OCI-LY3 (cell line): ENCODE data around the gene DST.

ENCODE experiments used
- H2AFZ ChIP-seq: fragments of 200-600, 300-600 bp; shearing (Covaris generic); 2 replicates; pipeline ENCODE4 v1.6.0; 2014; ENCODE audit warnings: antibody characterized with exemption, low read depth, low read length
- H3K27ac ChIP-seq: fragments of 200-600, 300-600 bp; sonication (generic); 2 replicates; pipeline ENCODE4 v1.5.1; 2014; ENCODE audit warnings: mild to moderate bottlenecking, low read length, moderate library complexity, mixed read lengths
- H3K27me3 ChIP-seq: fragments of 200-600, 300-600 bp; sonication (generic); 2 replicates; pipeline ENCODE4 v1.6.1; 2014; ENCODE audit warnings: low read depth, low read length, mixed read lengths
- H3K36me3 ChIP-seq: fragments of 200-600, 300-600 bp; sonication (generic); replicated peaks from 2 replicates; pipeline ENCODE3; 2014; ENCODE audit warnings: low read depth, low read length, mixed read lengths
- H3K4me1 ChIP-seq: fragments of 300-600, 200-600 bp; sonication (generic); 2 replicates; pipeline ENCODE4 v1.6.1; 2014; ENCODE audit warnings: low read length, mixed read lengths
- H3K4me2 ChIP-seq: fragments of 200-600, 300-600 bp; sonication (generic); 2 replicates; pipeline ENCODE4 v1.6.1; 2014; ENCODE audit warnings: low read length, mixed read lengths
- H3K4me3 ChIP-seq: fragments of 300-600, 200-600 bp; sonication (generic); 2 replicates; pipeline ENCODE4 v1.5.1; 2014; ENCODE audit warnings: antibody characterized with exemption, mild to moderate bottlenecking, low read length, moderate library complexity
- H3K79me2 ChIP-seq: fragments of 300-600, 200-600 bp; shearing (Covaris generic); 2 replicates; pipeline ENCODE4 v1.6.1; 2014; ENCODE audit warnings: mild to moderate bottlenecking, low read length, mixed read lengths
- H3K9ac ChIP-seq: fragments of 300-600, 200-600 bp; shearing (Covaris generic); 2 replicates; pipeline ENCODE4 v1.6.0; 2014; ENCODE audit warnings: mild to moderate bottlenecking, low read length, moderate library complexity
- H3K9me3 ChIP-seq: fragments of 200-600, 300-600 bp; shearing (Covaris generic); 2 replicates; pipeline ENCODE4 v1.6.1; 2014; ENCODE audit warnings: low read length, mixed read lengths; ENCODE audit not compliant: insufficient read depth
- H4K20me1 ChIP-seq: fragments of 200-600, 300-600 bp; sonication (generic); 2 replicates; pipeline ENCODE4 v1.6.1; 2016; ENCODE audit warnings: low read length, mixed read lengths; ENCODE audit not compliant: insufficient read depth
- EZH2phosphoT487 ChIP-seq: fragments of 200-600 bp; shearing (Covaris generic); IDR thresholded peaks from 2 replicates; pipeline ENCODE4 v1.6.1; 2018; ENCODE audit warnings: antibody characterized with exemption, mixed run types, low read depth
- TF ChIP-seq, protein P1 (sequence below): fragments of 200-600, 300-600 bp; sonication (generic); IDR thresholded peaks from 2 replicates; pipeline ENCODE4 v1.5.1; 2014; ENCODE audit warnings: antibody characterized with exemption, low read length, low read depth

The DST gene

DNA sequence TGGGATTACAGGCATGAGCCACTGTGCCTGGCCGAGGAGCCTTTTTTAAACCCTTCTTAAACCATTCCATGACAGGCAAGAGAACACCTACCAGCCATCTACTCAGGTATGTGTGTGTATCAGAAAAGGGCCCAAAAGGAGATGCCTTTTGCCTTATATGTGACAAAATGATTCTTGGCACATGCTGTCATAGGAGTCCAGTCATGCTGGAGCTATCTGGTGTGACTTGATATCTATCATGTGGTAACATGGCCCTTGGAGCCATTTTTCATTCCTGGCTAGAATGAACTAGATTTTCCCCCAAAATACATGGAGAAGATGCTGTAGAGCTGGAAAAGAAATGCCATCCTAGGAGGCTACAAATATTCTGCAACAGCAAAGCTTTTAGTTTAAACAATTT, 129.1 kb downstream of the DST start:
- Histone ChIP-seq H3K79me2 (no peaks in the 10 kb centered on the region), H3K27me3 (no peaks in the 10 kb centered on the region), H3K9me3 (no peaks in the 10 kb centered on the region), H3K9ac (no peak overlapping the region), H3K36me3 (no peaks in the 10 kb centered on the region), H3K4me3 (no peak overlapping the region), H3K4me1 (no peaks in the 10 kb centered on the region), H2AFZ (no peak overlapping the region), H3K4me2 (no peak overlapping the region), H3K27ac (no peak overlapping the region), H4K20me1 (no peaks in the 10 kb centered on the region)
- TF ChIP-seq, protein P1, sequence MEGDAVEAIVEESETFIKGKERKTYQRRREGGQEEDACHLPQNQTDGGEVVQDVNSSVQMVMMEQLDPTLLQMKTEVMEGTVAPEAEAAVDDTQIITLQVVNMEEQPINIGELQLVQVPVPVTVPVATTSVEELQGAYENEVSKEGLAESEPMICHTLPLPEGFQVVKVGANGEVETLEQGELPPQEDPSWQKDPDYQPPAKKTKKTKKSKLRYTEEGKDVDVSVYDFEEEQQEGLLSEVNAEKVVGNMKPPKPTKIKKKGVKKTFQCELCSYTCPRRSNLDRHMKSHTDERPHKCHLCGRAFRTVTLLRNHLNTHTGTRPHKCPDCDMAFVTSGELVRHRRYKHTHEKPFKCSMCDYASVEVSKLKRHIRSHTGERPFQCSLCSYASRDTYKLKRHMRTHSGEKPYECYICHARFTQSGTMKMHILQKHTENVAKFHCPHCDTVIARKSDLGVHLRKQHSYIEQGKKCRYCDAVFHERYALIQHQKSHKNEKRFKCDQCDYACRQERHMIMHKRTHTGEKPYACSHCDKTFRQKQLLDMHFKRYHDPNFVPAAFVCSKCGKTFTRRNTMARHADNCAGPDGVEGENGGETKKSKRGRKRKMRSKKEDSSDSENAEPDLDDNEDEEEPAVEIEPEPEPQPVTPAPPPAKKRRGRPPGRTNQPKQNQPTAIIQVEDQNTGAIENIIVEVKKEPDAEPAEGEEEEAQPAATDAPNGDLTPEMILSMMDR, result no peak
- no peak for TF ChIP-seq EZH2phosphoT487

DNA sequence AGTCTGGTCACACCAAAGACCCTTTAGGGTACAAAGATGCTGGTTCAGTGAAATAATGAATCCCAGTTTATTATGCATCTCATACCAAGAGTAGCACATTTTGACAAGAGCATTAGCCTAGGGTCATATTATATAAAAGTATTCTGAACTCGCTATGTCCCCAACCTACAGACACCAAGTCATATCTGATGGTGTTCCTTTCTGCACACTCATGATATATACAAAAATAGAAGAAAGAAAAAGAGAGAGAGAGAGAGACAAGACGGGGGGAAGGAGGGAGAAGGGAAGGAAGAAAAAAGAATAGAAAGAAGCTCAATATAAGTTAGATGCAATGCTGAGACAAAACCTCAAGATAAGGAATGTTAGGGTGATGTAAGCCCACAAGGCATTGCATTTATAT, 131.1 kb downstream of the DST start:
- no peak overlapping the region for H3K4me2 ChIP-seq
- no peaks in the 10 kb centered on the region for H4K20me1 ChIP-seq
- no peaks in the 10 kb centered on the region for H3K36me3 ChIP-seq
- H3K9ac ChIP-seq, result no peak overlapping the region
- no peaks in the 10 kb centered on the region for H3K79me2 ChIP-seq
- no peaks in the 10 kb centered on the region for H3K27me3 ChIP-seq
- TF ChIP-seq, protein P1, result no peak
- TF ChIP-seq EZH2phosphoT487, result no peak
- H3K9me3 ChIP-seq, result no peaks in the 10 kb centered on the region
- H3K4me3 ChIP-seq, result no peak overlapping the region
- H3K27ac ChIP-seq, result no peak overlapping the region
- H3K4me1 ChIP-seq, result no peaks in the 10 kb centered on the region
- H2AFZ ChIP-seq, result no peak overlapping the region

DNA sequence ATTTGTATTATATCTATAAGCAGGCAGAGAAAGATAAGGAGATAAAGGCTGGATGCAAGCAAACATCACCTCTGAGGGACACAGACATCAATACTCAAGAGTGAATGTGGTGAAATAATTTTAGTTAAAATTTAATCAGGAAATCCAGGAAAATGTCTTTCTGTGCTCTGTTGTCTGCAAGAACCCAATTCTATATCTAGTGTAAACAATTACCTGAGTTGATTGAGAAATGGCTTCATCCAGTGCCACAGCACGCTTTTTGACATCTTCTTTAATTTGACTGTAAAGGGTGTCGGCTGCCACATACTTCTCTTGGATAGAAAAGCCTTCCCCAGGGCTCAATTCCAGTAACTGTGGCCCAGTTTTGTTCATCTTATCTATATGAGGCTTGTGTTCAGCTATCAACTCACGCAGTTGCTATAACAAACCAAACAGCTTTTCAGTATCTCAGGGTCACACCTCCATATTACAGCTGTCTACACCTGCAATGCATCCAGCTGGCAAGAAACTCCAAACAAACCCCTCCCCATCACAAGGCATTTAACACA, 131.6 kb downstream of the DST start:
- H3K36me3 ChIP-seq, result no peaks in the 10 kb centered on the region
- H3K79me2 ChIP-seq, result no peaks in the 10 kb centered on the region
- H3K9me3 ChIP-seq, result no peaks in the 10 kb centered on the region
- H2AFZ ChIP-seq, result no peak overlapping the region
- no peak overlapping the region for H3K4me3 ChIP-seq
- no peaks in the 10 kb centered on the region for H3K27me3 ChIP-seq
- TF ChIP-seq, protein P1, result no peak
- no peak for TF ChIP-seq EZH2phosphoT487
- no peaks in the 10 kb centered on the region for H4K20me1 ChIP-seq
- no peak overlapping the region for H3K4me2 ChIP-seq
- no peak overlapping the region for H3K27ac ChIP-seq
- H3K4me1 ChIP-seq, result no peaks in the 10 kb centered on the region
- no peak overlapping the region for H3K9ac ChIP-seq

- no peaks in the 10 kb centered on the region for H3K27me3 ChIP-seq
- H3K9ac ChIP-seq, result no peak overlapping the region
- no peak overlapping the region for H2AFZ ChIP-seq
- H3K36me3 ChIP-seq, result no peaks in the 10 kb centered on the region
- TF ChIP-seq, protein P1, result no peak
- no peak for TF ChIP-seq EZH2phosphoT487
- no peaks in the 10 kb centered on the region for H4K20me1 ChIP-seq
- no peak overlapping the region for H3K27ac ChIP-seq
- H3K4me1 ChIP-seq, result no peaks in the 10 kb centered on the region
- no peaks in the 10 kb centered on the region for H3K79me2 ChIP-seq
- H3K4me2 ChIP-seq, result no peak overlapping the region
- H3K9me3 ChIP-seq, result no peaks in the 10 kb centered on the region
- no peak overlapping the region for H3K4me3 ChIP-seq
These were observed 133.7 kb downstream of the DST start for GRCh38 chr6:56509031-56509430.
